Adrenal gland (tissue), 12 donors: ENCODE measurements around the gene PRKCH. TPM values are rescaled to one million over a fixed set of nuclear protein-coding genes. Genes with fewer than 3 reads are reported as not detected.

ENCODE experiments used
- DNase-seq, 7 donors: peaks; one replicate each; pipeline ENCODE4 v3.0.0-alpha.2; 2019 to 2020
- H3K27ac ChIP-seq, 5 donors: fragments of 200-600 bp; sonication (generic) in 4 of 5; 1 replicate in 3 of 5; 2 replicates in 2 of 5; pipeline versions ENCODE4 v1.5.1 to v1.8.0; 2016 to 2020; ENCODE audit warnings: mild to moderate bottlenecking in 1 of 5
- H3K27me3 ChIP-seq: fragments of 200-600 bp; 2 replicates; pipeline ENCODE4 v1.8.0; 2021
- H3K36me3 ChIP-seq, 2 donors: fragments of 200-600 bp; replicated peaks in 1 of 2; 1 replicate in 1 of 2; 2 replicates in 1 of 2; pipeline versions ENCODE4 v1.5.1 to v1.8.0; 2018 to 2022
- H3K4me1 ChIP-seq, 2 donors: fragments of 200-600 bp; replicated peaks in 1 of 2; 1 replicate in 1 of 2; 2 replicates in 1 of 2; pipeline versions ENCODE4 v1.5.1 to v1.8.0; 2018 to 2021
- H3K4me3 ChIP-seq, 4 donors: fragments of 200-600 bp; sonication (generic) in 3 of 4; one replicate each; pipeline ENCODE4 v1.5.1; 2016 to 2018
- H3K9me3 ChIP-seq, 3 donors: fragments of 200-600 bp; sonication (generic) in 1 of 3; replicated peaks in 1 of 3; 1 replicate in 2 of 3; 2 replicates in 1 of 3; pipeline versions ENCODE4 v1.5.1 to v1.8.0; 2016 to 2021
- POLR2A ChIP-seq, 2 donors: fragments of 450-650 bp; IDR thresholded peaks; one replicate each; pipeline ENCODE4 v1.6.1; 2017; ENCODE audit warnings: antibody characterized with exemption in 2 of 2, mild to moderate bottlenecking in 2 of 2, moderate library complexity in 1 of 2
- WGBS, 4 donors: extraction: QIAGEN DNeasy Blood & Tissue Kit in 2 of 4; methylation state at CpG; one replicate each; pipeline versions ENCODE4 v1.1.5 to v1.1.7; 2013 to 2017; 5-methylcytosine and 5-hydroxymethylcytosine counted together
- intact Hi-C, 2 donors: fragments of 100-400 bp; cut with DNase I; formaldehyde crosslinking; loops; one replicate each; pipeline versions ENCODE4 v1.14.1 to v1.15.0; 2022 to 2023
- polyA plus RNA-seq, 3 donors: library from polyadenylated mRNA; stranded (reverse); fragments of 200-250 nt in 2 of 3; fragments of 350-450 nt in 1 of 3; fragmentation: Illumina TruSeq in 1 of 3; extraction: RNeasy Lipid Tissue Mini Kit (QIAGEN cat#74804) in 1 of 3; gene quantifications; one replicate each; pipeline ENCODE4 v1.2.3, GENCODE V29; 2013 to 2014
- total RNA-seq, 9 donors: library from RNA; depleted of rRNA in 4 of 9; stranded (reverse); fragments of >200 nt in 4 of 9; fragments of 120-200 nt in 1 of 9; fragmentation: NEBNext Ultra II Directional in 1 of 9; extraction: Animal tissue kit (Norgen Biotek cat#: 25700) in 1 of 9; gene quantifications; one replicate each; pipeline versions ENCODE4 v1.1.0 to v1.2.4, GENCODE V29; 2013 to 2023
- TF ChIP-seq, protein P1 (sequence below), 6 experiments: fragments of 450-650 bp in 4 of 6; fragments of 200-600 bp in 2 of 6; sonication (generic) in 1 of 6; IDR thresholded peaks; 1 replicate in 5 of 6; 2 replicates in 1 of 6; pipeline versions ENCODE4 v1.5.1 to v1.8.0; 2016 to 2021; ENCODE audit warnings: antibody characterized with exemption in 6 of 6, mild to moderate bottlenecking in 2 of 6, moderate library complexity in 1 of 6
- donor health status: healthy with polysubstance abuse.
- donor health status: Bipolar disorder and iron deficiency.
- donor health status: DM: yes; HTN: yes; CAD: no.
- donor health status: DM: no; HTN: no; CAD: no.
- donor health status: DM: no; HTN: no; CAD: no.
- donor health status: DM: yes; HTN: yes; CAD: no.

The PRKCH gene
- total and polyA plus RNA-seq, 12 donors = 7.8 to 28.1 (median 17.0) TPM

DNA sequence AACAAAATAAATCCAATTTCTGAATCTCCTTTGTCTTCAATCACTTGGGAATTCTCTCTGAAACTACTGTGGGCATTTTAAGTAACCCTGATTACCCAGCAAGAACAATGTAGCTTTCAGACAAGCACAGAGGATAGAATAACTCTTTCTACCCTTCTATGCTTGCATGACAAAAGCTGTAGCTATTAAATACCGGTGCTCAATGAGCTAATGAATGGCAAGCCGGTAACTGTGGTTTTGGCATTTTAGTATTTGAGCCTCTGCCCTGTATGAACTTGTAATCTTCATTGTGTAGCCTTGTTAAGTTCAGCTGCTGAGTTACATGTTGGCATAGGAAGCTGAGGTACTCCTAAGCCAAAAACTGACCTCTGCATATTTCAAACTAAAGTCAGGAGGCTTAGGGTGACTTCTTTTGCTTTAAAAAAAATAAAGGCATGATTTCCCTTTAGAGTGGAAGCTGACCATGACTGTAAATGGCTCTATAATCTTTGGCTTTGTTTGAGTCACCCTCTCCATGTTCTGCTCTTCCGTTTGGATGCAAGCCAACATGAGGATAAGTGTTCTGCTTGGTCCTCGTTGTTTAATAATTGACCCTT is 202.9 kb downstream of the PRKCH start:
- peak in 5 of 7 donors; percentile 54 to 70 (median 62) for DNase-seq
- Histone ChIP-seq H3K4me1 (peaks cover 43 to 54% of the 10 kb centered on the region in 2 donors), H3K9me3 (no peaks in the 10 kb centered on the region), H3K4me3 (no peak overlapping the region), H3K27me3 (no peaks in the 10 kb centered on the region), H3K27ac (peak overlapping the region; percentile 82 to 95 (median 90)), H3K36me3 (no peaks in the 10 kb centered on the region)
- WGBS, 4 donors = 15 to 24% (median 21%) methylated on average over 4 of the region's 4 CpGs
- TF ChIP-seq POLR2A (IDR thresholded peaks at IDR 0.05) = no peak
- TF ChIP-seq, protein P1, sequence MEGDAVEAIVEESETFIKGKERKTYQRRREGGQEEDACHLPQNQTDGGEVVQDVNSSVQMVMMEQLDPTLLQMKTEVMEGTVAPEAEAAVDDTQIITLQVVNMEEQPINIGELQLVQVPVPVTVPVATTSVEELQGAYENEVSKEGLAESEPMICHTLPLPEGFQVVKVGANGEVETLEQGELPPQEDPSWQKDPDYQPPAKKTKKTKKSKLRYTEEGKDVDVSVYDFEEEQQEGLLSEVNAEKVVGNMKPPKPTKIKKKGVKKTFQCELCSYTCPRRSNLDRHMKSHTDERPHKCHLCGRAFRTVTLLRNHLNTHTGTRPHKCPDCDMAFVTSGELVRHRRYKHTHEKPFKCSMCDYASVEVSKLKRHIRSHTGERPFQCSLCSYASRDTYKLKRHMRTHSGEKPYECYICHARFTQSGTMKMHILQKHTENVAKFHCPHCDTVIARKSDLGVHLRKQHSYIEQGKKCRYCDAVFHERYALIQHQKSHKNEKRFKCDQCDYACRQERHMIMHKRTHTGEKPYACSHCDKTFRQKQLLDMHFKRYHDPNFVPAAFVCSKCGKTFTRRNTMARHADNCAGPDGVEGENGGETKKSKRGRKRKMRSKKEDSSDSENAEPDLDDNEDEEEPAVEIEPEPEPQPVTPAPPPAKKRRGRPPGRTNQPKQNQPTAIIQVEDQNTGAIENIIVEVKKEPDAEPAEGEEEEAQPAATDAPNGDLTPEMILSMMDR (IDR thresholded peaks at IDR 0.05) = no peak
- intact Hi-C loops = no loop called here

DNA sequence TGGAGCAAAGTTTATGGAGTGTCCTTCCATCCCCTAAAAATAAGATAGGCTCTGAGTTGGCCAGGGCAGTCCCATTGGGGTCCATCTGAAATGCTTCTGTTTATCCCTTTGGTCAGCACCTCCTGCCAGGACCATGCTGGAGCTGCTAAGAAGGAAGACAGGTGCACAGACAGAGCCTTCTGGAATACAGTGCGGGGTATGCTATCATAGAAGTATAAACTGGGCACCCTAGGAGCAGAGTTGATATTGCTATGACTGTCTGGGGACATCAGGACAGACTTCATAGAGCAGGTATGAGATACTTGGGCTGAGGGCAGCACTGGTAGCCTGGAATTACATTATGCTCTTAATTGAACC is 203.5 kb downstream of the PRKCH start:
- H3K27me3 ChIP-seq = no peaks in the 10 kb centered on the region
- H3K9me3 ChIP-seq = no peaks in the 10 kb centered on the region
- peaks cover 43 to 54% of the 10 kb centered on the region in 2 donors for H3K4me1 ChIP-seq
- TF ChIP-seq, protein P1 (IDR thresholded peaks at IDR 0.05) = no peak
- no peak for TF ChIP-seq POLR2A (IDR thresholded peaks at IDR 0.05)
- no peak overlapping the region for H3K4me3 ChIP-seq
- H3K36me3 ChIP-seq = no peaks in the 10 kb centered on the region
- intact Hi-C loops = no loop called here
- peak overlapping the region; percentile 82 to 95 (median 90) for H3K27ac ChIP-seq
- 91 to 100% (median 100%) methylated on average over 1 of the region's 1 CpG for WGBS, 4 donors
- no peak for DNase-seq

DNA sequence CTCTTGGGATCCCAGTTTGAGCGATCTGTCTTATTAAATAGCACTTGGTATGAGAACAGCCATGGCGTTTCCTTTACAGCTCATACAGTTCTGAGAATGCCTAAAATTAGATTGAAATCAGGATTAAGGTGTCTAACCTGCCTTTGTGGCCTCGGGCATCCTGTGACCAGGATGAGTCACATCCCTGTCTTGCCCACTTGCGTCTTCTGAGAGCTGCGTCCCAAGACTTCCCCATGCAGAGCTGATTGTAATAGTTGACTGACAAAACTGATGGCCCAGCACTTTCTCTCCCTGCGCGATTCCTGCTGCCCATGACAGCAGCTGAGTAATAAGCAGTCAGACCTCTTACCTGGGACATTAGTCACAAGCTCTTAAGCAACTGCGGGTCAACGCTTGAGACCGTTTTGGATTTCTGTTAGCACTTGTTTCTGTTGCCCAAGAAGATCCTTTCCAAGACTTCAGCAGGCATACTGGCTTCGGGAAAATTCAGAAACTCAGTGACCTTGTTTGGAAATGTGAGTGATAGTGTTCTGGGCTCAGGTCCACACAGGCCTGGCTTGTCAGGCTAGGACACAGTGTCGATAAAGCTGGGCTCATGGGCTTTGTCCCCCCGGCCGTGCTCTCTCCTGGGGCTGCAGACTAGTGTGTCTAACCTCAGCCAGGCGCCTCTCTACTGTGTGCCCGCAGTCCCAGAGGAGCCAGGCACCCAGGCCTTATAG is 204.1 kb downstream of the PRKCH start:
- Histone ChIP-seq H3K4me3 (no peak overlapping the region), H3K4me1 (peaks cover 43 to 54% of the 10 kb centered on the region in 2 donors), H3K27ac (peak overlapping the region; percentile 82 to 95 (median 90)), H3K9me3 (no peaks in the 10 kb centered on the region), H3K36me3 (no peaks in the 10 kb centered on the region), H3K27me3 (no peaks in the 10 kb centered on the region)
- 27 to 45% (median 36%) methylated on average over 11 to 16 of the region's 16 CpGs for WGBS, 4 donors
- peak; percentile 71 to 93 (median 86) for DNase-seq
- intact Hi-C loops = no loop called here
- peak in 1 of 2 donors; percentile 43 for TF ChIP-seq POLR2A (IDR thresholded peaks at IDR 0.05)
- TF ChIP-seq, protein P1 (IDR thresholded peaks at IDR 0.05) = no peak

DNA sequence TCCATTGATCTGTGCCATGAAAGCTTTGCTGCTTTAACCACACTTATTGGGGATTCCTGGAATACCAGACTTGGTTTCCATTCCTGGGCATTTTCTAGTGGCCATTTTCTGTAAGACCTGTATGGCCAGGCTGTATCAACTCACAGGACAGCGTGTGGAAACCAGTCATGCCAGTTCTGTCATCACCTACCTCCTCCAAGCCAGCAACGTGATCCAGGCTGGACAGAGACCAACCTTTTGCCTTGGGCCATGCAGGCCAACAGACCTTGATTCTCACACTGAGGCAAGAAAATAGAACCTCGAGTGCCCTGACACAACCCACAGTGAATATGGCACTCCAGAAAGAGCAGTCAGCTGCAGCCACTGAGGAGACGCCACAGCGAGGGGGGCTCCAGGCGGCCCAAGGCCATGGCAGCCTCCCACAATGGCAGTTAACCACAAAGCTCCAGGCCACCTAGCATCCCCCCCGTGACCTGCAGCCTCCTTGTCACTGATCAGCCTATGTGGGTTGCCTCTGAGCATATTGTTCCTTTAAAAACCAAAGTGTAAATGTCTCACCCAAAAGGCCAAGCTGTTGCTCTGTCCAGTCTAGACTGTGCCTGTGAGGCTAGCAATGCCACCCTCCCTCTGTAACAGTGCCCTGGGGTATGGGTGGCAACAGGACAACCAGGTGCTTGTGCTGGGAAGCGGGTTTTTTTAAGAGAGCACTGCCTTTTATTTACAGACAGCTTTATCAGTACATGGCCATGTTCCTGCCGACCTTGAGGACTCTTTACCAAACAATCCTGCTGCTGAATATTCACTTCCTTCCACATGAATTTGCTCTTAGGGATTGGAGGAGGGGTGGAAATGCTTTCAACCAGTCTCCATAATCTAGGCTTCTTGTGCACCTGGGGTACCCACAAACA is 205.3 kb downstream of the PRKCH start:
- Histone ChIP-seq H3K36me3 (no peaks in the 10 kb centered on the region), H3K27ac (peak overlapping the region; percentile 82 to 95 (median 90)), H3K9me3 (no peaks in the 10 kb centered on the region), H3K4me1 (peaks cover 51 to 59% of the 10 kb centered on the region in 2 donors), H3K27me3 (no peaks in the 10 kb centered on the region), H3K4me3 (no peak overlapping the region)
- peak; percentile 78 to 92 (median 89) for DNase-seq
- intact Hi-C loops = no loop called here
- TF ChIP-seq, protein P1 (IDR thresholded peaks at IDR 0.05) = peak in 3 of 6 experiments; percentile 14 to 32 (median 21)
- TF ChIP-seq POLR2A (IDR thresholded peaks at IDR 0.05) = peak in 1 of 2 donors; percentile 59
- 25 to 42% (median 40%) methylated on average over 9 of the region's 9 CpGs for WGBS, 4 donors
